HTERT RPE-1 (cell line): ENCODE results near the gene KIF13A.
"Not testable (repeated sequence)": the region's sequence is repeated elsewhere in the genome, so short reads cannot be mapped to it uniquely, and the experiment has no call there.

Source experiments
- in situ Hi-C: fragments of 300-500 bp; cut with MboI; formaldehyde crosslinking; loops from 4 replicates; pipeline ENCODE4 v1.14.3; 2020; ENCODE audit warnings: low sequenced_read_pairs

KIF13A gene

DNA sequence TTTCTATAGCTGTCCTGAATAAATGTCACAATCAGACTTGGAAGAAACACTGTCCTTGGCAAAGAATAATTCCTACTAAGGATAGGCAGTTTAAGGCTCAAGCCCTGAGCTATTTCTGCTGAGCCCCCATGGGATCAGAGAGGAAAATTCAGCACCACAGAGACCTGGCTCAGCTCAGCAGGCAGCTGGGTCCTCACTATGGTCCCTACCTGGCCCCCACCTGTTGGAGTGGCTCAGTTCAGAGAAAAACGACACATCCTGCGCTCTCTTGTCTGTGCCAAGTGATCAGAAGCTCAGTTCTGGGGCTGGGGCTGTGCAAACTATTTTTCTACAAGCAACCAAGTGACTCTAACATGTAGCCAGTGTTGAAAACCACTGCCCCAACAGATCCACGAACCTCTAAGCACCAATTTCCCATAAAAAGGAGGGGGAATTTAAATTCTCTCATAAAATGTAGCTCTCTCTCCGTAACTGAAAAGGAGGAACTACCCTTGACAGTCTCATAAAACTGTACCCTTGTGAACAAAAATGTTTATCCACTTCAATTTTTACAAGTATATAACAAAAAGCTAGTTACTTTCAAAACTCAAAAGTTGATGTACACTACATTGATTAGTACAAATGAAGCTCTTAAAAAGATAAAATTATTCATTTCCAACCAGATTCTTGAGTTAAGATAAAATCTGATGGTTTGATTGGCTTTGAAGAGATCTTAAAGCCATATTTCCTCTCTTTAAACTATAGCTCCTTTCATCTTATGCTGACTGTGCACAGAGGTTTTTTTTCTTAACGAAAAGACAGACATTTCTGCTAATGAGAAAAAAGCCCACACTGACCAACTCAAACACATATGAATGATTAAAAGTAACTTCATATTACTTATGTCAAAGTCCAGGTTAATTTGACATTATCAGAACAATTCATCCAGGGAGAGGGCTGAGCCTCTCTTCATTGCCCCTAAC, 52.0 kb downstream of the KIF13A start:
- in situ Hi-C loops, result no loop called here

DNA sequence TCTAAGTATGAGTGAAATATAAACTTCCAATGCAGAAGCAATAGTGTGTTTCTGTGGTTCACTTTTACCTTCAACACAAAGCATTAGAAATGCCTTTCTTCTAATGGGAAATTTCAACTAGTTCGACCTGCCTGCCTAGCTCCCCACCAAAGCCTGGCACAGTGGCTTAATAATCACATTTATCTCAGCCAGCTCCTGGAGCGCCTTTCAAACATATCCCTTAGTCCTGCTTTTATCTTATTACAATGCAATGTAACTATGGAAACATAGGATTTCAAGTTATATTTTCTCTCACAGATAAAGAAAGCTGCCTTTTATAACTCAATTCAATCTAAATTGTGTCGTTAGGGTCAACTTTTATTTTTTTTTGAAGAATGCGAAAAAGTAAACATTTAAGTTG, 53.7 kb downstream of the KIF13A start:
- in situ Hi-C loops, result no loop called here

DNA sequence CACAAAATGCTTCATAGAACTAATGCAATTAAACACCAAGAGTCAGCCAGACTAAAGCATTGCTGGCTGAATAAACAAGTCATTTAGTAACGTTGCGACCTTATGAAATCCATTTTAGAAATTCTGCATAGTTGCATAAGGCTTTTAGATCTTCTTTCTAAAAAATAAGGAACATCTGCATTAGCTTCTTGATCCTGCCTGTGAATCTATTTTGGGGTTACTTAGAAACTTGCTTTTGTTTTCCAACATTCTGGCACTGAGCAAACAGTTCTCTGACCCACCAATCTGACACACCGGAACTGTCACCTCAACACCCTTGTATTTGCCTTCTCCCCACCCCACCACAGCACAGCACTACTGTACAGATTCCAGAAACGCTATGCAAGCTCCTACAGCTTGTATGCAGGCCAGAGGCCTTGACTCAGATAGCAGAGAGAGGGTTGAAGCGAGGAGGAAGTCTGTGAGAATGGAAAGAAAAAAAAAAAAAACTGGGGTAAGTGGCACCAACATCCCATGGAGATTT, 55.0 kb downstream of the KIF13A start:
- in situ Hi-C loops, result no loop called here

GRCh38 chr6:17931227-17931626, 56.2 kb downstream of the KIF13A start:
- in situ Hi-C loops, result no loop called here

DNA sequence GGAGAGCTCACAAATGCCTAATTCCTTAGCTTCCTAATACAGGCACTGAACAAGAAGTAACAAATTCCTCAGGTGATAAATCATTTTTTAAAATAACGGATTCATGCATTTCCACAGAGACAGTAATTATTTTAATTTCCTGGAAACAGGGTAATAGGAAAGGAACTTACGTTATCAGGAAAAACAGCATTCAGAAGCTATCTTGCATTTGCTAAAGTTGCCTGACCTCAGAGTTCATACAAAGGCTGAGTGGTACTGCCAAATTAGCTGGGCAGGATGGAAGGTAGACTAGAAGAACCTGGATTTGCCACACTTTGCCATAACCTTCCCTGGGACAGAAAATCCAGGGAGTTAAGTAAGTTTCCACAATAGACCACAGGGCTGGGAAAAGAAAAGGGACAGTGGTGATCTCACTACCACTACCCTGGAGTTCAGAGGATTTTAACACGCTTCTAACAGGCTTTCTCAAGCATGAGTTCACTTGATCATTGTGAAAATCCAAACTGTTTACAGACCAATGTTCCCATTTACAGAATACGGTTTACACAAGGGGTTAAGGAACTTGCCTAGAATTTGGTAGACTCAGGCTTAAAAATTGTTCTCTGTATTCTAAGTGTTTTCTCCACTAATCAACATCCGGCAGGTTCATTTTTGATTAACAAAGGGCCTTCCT, 57.0 kb downstream of the KIF13A start:
- in situ Hi-C loops, result no loop called here

GRCh38 chr6:17928514-17929430, 58.7 kb downstream of the KIF13A start:
- in situ Hi-C loops, result no loop called here

DNA sequence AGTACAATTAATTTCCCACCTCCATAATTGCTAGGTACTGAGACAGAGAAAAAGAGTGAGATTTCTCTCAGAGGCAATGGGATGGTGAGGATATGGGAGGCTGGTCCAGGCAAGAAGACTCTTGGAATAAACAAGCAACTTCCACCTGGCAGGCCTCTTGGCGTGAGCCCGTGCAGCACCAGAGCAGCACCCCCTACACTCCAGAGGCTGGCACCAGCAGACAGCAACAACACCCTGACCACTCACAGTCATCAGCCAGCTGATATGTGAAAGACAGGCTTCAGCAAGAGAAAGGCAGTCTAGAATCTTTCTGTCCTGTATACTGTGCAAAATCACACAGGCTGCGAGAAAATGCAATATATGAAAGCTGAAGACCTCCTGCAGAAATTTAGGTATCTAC, 59.7 kb downstream of the KIF13A start:
- in situ Hi-C loops, result no loop called here

DNA sequence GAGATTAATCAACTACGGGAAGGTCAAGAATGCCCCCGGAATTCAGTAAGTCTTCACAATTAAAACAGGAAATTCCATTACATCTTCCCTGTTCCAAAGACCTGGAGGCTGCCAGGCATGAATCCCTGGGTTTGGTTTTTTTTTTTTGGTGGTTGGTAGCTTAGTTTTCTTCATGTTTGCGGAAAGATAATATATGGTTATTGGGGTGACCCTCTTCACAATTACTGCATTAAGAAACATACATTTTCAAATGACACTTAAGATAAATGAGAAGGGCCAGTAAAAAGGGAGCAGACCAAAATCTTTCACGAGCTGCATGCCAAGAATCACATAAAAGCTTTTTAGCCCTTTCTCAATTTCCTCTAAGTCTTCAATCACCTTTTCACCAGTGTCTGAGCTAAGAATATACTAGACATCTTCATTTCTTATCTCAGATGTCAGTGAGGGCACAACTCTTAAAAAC, 64.0 kb downstream of the KIF13A start:
- in situ Hi-C loops, result no loop called here

DNA sequence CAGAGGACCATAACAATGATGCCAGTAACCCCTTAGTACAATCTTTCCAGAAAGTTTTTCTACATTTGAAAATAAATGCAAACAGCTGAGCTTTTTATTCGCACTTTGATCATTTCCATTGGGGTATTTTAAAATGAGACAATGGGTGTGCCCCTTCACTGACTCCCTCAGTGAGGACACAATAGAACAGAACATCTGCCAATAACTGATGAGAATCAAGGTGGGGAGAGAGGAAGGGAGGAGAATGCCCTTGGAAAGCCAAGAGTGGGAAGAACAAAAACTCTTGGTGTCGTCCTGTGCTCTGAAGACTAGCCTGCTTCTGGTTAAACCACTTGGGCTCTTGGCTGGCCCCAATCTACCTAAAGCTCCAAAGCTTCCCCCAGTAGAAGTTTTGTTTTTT, 66.0 kb downstream of the KIF13A start:
- in situ Hi-C loops, result no loop called here

GRCh38 chr6:17919496-17919895, 67.9 kb downstream of the KIF13A start:
- in situ Hi-C loops, result no loop called here

GRCh38 chr6:17917837-17918763, 69.3 kb downstream of the KIF13A start:
- in situ Hi-C loops, result no loop called here

DNA sequence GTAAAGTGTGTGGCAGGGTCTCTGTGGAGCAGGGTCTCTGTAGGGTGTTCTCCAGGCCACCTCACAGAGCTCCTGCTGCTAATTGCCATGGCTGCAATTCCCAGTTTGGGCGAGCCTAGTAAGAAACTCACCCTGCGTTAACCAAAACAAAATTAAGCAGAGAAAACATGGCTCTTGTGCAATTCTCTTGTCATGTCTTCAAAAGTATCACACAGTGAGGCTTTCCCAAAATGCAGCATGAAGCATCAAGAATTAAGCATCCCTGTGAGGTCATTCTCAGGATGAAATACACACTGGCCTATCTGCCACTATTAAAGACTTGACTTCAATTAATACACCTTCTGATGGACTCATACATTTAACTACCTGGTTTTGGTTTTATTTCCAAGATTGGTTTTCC, 72.8 kb downstream of the KIF13A start:
- in situ Hi-C loops, result no loop called here

DNA sequence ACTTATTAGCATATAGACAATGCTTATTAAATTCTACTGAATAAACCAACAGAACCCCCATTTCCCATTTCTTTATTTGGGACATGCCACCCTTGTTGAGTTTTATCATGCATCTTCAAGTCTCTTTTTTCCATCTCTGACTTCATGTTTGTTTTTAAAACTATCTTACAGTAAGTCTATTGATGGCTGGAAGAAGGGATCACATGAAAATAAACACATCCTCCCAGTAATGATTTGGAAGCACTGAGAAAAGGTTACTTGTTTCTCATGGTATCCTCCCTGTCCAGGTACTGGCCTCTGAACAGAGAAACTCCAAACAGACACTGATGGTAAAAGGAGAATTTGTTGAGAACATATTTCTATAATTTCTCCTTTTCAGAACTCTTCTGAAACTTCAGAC, 74.9 kb downstream of the KIF13A start:
- in situ Hi-C loops, result no loop called here

- in situ Hi-C loops, result not testable (repeated sequence)
These were observed 75.8 kb downstream of the KIF13A start for GRCh38 chr6:17911656-17912055.

DNA sequence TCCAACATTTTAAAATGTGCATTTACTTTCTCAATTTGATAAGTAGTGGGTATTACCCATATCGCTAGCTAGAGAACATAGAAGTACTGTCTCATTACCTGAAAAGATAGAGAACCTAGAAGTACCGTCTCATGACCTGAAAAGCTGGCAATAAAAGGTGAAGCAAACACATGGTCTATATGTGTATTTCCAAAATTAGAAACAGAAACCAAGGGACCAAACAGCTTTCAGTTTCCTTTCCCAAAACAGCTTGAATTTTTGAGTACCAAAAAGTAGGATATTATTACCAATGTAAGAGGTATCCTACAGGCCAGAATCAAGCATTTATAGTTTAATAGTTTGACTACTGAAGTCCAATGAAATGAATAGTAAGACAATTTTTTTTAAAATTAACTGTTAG, 77.2 kb downstream of the KIF13A start:
- in situ Hi-C loops, result no loop called here

GRCh38 chr6:17908831-17909230, 78.6 kb downstream of the KIF13A start:
- in situ Hi-C loops, result no loop called here

DNA sequence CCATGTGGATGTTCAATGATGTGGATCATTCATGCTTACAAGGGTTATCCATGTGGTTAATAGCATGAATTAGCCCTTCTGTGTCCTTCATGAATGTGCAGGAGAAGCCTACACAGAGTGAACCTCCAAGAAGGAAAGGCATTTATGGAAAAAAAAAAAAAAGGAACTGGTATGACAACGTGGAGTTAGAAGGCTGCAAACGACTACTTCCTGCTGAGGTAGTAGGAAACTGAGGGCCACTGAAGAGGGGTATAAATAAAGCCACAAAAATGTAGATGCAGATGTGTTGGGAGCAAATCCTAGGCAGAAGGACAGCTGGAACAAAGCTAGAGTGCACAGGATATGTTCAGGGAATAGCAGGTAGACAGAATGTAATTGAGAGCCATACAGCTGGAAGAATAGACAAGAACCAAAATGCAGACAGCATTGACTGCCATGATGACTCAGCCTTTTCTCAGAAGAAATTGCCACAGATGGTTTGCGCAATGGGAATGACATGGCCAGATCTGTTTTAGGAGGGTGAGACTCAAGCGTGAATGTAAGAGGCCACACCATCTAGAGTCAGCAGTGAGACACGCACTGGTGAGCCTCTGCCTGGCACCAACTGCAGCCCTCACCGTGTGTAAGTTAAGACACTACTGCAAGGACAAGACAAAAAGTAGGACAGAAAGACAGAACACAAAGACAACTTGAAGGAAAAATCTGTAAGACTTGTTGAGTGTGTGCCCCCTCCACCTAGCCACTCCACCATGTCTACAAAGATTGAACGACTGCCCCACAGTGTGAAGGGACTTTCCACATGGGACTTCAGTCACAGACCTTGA, 79.8 kb downstream of the KIF13A start:
- in situ Hi-C loops, result no loop called here

GRCh38 chr6:17905611-17906592, 81.5 kb downstream of the KIF13A start:
- in situ Hi-C loops, result no loop called here
